Kidney (tissue), 14 donors: ENCODE measurements around the gene SCAF8. TPM values are rescaled to one million over a fixed set of nuclear protein-coding genes. Genes with fewer than 3 reads are reported as not detected.

Experiments
- DNase-seq, 5 donors: peaks; one replicate each; pipeline ENCODE4 v3.0.0-alpha.2; 2013 to 2020
- FAIRE-seq: peaks from 2 replicates; lab custom pipeline; 2012; peaks lifted over from hg19 to GRCh38; lab: Jason Lieb, UNC
- H3K27ac ChIP-seq, 2 donors: one replicate each; pipeline ENCODE4 v1.7.0; 2013; ENCODE audit warnings: low read depth in 2 of 2, low read length in 2 of 2, inconsistent platforms in 1 of 2
- H3K27me3 ChIP-seq: one replicate; pipeline ENCODE4 v1.7.1; 2013; ENCODE audit warnings: low read length, inconsistent platforms; ENCODE audit not compliant: control insufficient read depth, insufficient read depth
- H3K36me3 ChIP-seq, 3 donors: one replicate each; pipeline versions ENCODE4 v1.7.0 to v1.7.1; 2013; ENCODE audit warnings: low read length in 3 of 3, control low read depth in 1 of 3, inconsistent platforms in 1 of 3; ENCODE audit not compliant: insufficient read depth in 3 of 3, control insufficient read depth in 2 of 3
- H3K4me1 ChIP-seq, 3 donors: one replicate each; pipeline versions ENCODE4 v1.7.0 to v1.7.1; 2013; ENCODE audit warnings: low read length in 3 of 3, inconsistent platforms in 1 of 3, low read depth in 1 of 3; ENCODE audit not compliant: control insufficient read depth in 2 of 3, insufficient read depth in 2 of 3
- H3K4me3 ChIP-seq, 3 donors: one replicate each; pipeline versions ENCODE4 v1.7.0 to v1.8.1; 2013; ENCODE audit warnings: low read length in 3 of 3, control low read depth in 1 of 3, inconsistent platforms in 1 of 3
- H3K9ac ChIP-seq, 3 donors: one replicate each; pipeline versions ENCODE4 v1.7.0 to v1.7.1; 2013; ENCODE audit warnings: low read length in 3 of 3, control low read depth in 1 of 3, inconsistent platforms in 1 of 3
- H3K9me3 ChIP-seq, 3 donors: one replicate each; pipeline versions ENCODE4 v1.7.0 to v1.7.1; 2013; ENCODE audit warnings: low read length in 3 of 3, control low read depth in 1 of 3, inconsistent platforms in 1 of 3; ENCODE audit not compliant: control insufficient read depth in 2 of 3, insufficient read depth in 1 of 3
- intact Hi-C: fragments of 100-400 bp; cut with DNase I; formaldehyde crosslinking; loops from one replicate; pipeline ENCODE4 v1.11.1; 2022
- polyA plus RNA-seq: library from polyadenylated mRNA; stranded (reverse); fragments of 350-450 nt; fragmentation: Illumina TruSeq; extraction: RNeasy Lipid Tissue Mini Kit (QIAGEN cat#74804); gene quantifications from one replicate; pipeline ENCODE4 v1.2.3, GENCODE V29; 2014; ENCODE audit warnings: low read depth, low replicate concordance; ENCODE audit not compliant: insufficient read depth
- total RNA-seq: library from RNA; stranded (reverse); fragmentation: NEBNext Ultra II Directional; extraction: Animal tissue kit (Norgen Biotek cat#: 25700); gene quantifications from one replicate; pipeline ENCODE4 v1.2.1, GENCODE V29; 2021
- TF ChIP-seq, protein P1 (sequence below): IDR thresholded peaks from 3 replicates; pipeline ENCODE4 v1.5.1; 2012; ENCODE audit warnings: mild to moderate bottlenecking, moderate library complexity, borderline replicate concordance; ENCODE audit not compliant: insufficient read depth; ENCODE audit errors: extremely low read depth
- donor health status: control.
- donor health status: control.
- donor health status: control.
- donor health status: control.
- donor health status: control.
- donor health status: DM: yes; HTN: yes; CAD: no.
- donor health status: Normal renal cell carcinoma (clear cell type).

The SCAF8 gene
- total and polyA plus RNA-seq, 2 donors from 2014 or later, result 8.3 to 52.2 TPM

- FAIRE-seq (no peak), DNase-seq (no peak)
- intact Hi-C loops, result no loop called here
- Histone ChIP-seq H3K9me3 (peaks cover 0 to 3% (median 0%) of the 10 kb centered on the region in 3 donors), H3K27ac (no peak overlapping the region), H3K9ac (no peak overlapping the region), H3K4me3 (no peak overlapping the region), H3K27me3 (no peaks in the 10 kb centered on the region), H3K4me1 (no peaks in the 10 kb centered on the region), H3K36me3 (no peaks in the 10 kb centered on the region)
- TF ChIP-seq, protein P1, sequence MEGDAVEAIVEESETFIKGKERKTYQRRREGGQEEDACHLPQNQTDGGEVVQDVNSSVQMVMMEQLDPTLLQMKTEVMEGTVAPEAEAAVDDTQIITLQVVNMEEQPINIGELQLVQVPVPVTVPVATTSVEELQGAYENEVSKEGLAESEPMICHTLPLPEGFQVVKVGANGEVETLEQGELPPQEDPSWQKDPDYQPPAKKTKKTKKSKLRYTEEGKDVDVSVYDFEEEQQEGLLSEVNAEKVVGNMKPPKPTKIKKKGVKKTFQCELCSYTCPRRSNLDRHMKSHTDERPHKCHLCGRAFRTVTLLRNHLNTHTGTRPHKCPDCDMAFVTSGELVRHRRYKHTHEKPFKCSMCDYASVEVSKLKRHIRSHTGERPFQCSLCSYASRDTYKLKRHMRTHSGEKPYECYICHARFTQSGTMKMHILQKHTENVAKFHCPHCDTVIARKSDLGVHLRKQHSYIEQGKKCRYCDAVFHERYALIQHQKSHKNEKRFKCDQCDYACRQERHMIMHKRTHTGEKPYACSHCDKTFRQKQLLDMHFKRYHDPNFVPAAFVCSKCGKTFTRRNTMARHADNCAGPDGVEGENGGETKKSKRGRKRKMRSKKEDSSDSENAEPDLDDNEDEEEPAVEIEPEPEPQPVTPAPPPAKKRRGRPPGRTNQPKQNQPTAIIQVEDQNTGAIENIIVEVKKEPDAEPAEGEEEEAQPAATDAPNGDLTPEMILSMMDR, result no peak
Measured at GRCh38 chr6:154719433-154719832, 13.8 kb upstream of the SCAF8 start.

DNA sequence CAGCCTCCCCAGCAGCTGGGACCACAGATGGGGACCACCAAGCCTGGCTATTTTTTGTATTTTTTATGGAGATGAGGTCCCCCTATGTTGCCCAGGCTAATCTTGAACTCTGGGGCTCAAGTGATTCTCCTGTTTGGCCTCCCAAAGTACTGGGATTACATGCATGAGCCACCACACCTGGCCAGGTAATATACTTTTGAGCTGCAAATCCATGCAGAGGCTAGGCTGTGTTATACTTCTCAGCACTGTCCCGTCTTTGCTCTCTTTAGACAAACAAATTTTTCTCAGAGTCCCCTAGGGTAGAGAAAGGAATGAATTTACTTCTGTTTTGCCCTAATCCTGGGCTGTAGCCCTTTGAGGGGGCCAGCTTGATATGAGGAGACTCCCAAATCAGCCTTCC, 13.4 kb upstream of the SCAF8 start:
- Histone ChIP-seq H3K27ac (no peak overlapping the region), H3K4me1 (no peaks in the 10 kb centered on the region), H3K9me3 (peaks cover 0 to 3% (median 0%) of the 10 kb centered on the region in 3 donors), H3K27me3 (no peaks in the 10 kb centered on the region), H3K9ac (no peak overlapping the region), H3K36me3 (no peaks in the 10 kb centered on the region), H3K4me3 (no peak overlapping the region)
- intact Hi-C loops, result no loop called here
- DNase-seq, result no peak
- FAIRE-seq, result no peak
- TF ChIP-seq, protein P1, result no peak

DNA sequence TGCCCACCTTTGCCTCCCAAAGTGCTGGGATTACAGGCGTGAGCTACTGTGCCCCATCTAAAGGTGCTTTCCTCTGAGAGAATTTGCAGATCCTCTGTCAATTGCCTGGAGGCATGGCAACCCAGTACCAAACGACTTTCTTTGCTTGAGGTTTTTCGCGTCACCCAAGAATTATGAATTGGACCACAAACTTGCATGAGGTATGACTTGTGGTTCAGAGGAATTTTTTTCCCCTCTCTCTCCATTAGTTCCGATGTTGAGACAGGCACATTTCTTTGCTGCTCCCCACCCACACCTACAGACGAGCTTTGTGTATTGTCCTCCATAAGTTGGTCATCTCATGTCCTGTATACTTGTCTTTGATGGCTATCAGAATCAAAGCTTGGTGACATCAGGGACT, 11.8 kb upstream of the SCAF8 start:
- TF ChIP-seq, protein P1, result no peak
- Histone ChIP-seq H3K27me3 (no peaks in the 10 kb centered on the region), H3K9me3 (peaks cover 0 to 3% (median 0%) of the 10 kb centered on the region in 3 donors), H3K36me3 (no peaks in the 10 kb centered on the region), H3K4me1 (no peaks in the 10 kb centered on the region), H3K27ac (no peak overlapping the region), H3K9ac (no peak overlapping the region), H3K4me3 (no peak overlapping the region)
- DNase-seq (no peak), FAIRE-seq (no peak)
- intact Hi-C loops, result no loop called here

- TF ChIP-seq, protein P1, result no peak
- Histone ChIP-seq H3K36me3 (no peaks in the 10 kb centered on the region), H3K4me3 (no peak overlapping the region), H3K27me3 (no peaks in the 10 kb centered on the region), H3K9ac (no peak overlapping the region), H3K4me1 (peaks cover 0 to under 1% (median 0%) of the 10 kb centered on the region in 3 donors), H3K27ac (no peak overlapping the region), H3K9me3 (no peaks in the 10 kb centered on the region)
- FAIRE-seq, result no peak
- intact Hi-C loops, result no loop called here
- DNase-seq, result no peak
Measured at GRCh38 chr6:154726887-154727286, 6.3 kb upstream of the SCAF8 start.
